ENCODE data around the gene FMN1. TPM values are rescaled to one million over a fixed set of nuclear protein-coding genes. Genes with fewer than 3 reads are reported as not detected.

The FMN1 gene
- total RNA-seq, 2 donors from 2014 or later = 0.60 to 1.1 TPM

- H3K27me3 ChIP-seq (ENCODE audit: control insufficient read depth, insufficient read depth, low read length, poor library complexity, severe bottlenecking) = no peaks in the 10 kb centered on the region
- peaks cover 3% of the 10 kb centered on the region for H3K27me3 Mint-ChIP-seq (ENCODE audit: insufficient read depth)
- H3K4me3 Mint-ChIP-seq = no peak overlapping the region
- peaks cover 25% of the 10 kb centered on the region for H3K4me1 Mint-ChIP-seq
- H3K4me3 ChIP-seq (ENCODE audit: low read length) = no peak overlapping the region
- H3K9me3 ChIP-seq (ENCODE audit: control insufficient read depth, low read length) = no peaks in the 10 kb centered on the region
- no peak for DNase-seq
- no peak overlapping the region for H3K27ac Mint-ChIP-seq
- peaks cover 12% of the 10 kb centered on the region for H3K4me1 ChIP-seq (ENCODE audit: control insufficient read depth, insufficient read depth, low read length)
- TF ChIP-seq, protein P1, sequence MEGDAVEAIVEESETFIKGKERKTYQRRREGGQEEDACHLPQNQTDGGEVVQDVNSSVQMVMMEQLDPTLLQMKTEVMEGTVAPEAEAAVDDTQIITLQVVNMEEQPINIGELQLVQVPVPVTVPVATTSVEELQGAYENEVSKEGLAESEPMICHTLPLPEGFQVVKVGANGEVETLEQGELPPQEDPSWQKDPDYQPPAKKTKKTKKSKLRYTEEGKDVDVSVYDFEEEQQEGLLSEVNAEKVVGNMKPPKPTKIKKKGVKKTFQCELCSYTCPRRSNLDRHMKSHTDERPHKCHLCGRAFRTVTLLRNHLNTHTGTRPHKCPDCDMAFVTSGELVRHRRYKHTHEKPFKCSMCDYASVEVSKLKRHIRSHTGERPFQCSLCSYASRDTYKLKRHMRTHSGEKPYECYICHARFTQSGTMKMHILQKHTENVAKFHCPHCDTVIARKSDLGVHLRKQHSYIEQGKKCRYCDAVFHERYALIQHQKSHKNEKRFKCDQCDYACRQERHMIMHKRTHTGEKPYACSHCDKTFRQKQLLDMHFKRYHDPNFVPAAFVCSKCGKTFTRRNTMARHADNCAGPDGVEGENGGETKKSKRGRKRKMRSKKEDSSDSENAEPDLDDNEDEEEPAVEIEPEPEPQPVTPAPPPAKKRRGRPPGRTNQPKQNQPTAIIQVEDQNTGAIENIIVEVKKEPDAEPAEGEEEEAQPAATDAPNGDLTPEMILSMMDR (conservative IDR thresholded peaks at IDR 0.05) = no peak
- no peaks in the 10 kb centered on the region for H3K36me3 Mint-ChIP-seq (ENCODE audit: low read depth)
- no peak overlapping the region for H3K27ac ChIP-seq (ENCODE audit: low read depth, low read length)
- no peaks in the 10 kb centered on the region for H3K36me3 ChIP-seq (ENCODE audit: control insufficient read depth, insufficient read depth, low read length)
- H3K9me3 Mint-ChIP-seq = no peaks in the 10 kb centered on the region
- H3K9ac ChIP-seq (ENCODE audit: extremely low read depth, low read length, poor library complexity, severe bottlenecking) = no peak overlapping the region
- 92 to 100% methylated on average over 2 to 3 of the region's 3 CpGs for WGBS, 2 experiments (ENCODE audit: insufficient coverage in 1 of 2, insufficient read length in 1 of 2)
Observed at GRCh38 chr15:33204926-33205325, 10.4 kb upstream of the FMN1 start.

DNA sequence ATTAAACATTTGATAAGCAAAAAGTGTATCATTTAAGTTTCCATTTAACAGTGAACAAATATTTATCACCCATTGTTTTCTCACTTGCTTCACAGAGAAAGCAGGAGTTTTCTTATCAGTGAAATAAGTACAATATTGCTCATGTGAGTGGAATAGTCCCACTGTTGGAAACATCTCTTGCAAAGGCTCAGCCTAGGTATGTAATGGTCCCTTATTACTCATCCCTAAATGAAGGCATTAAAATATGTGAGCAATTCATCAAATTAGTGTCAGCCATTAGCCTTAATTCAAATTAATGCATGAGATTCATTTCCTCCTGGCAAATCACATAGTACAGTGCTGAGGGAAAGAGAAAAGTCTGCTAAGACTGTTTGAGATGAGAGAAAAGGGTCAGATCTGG lies 9.6 kb upstream of the FMN1 start:
- Mint-ChIP-seq H3K27me3 (ENCODE audit: insufficient read depth) (peaks cover 7% of the 10 kb centered on the region), H3K27ac (no peak overlapping the region), H3K9me3 (no peaks in the 10 kb centered on the region), H3K4me3 (no peak overlapping the region), H3K4me1 (peaks cover 34% of the 10 kb centered on the region), H3K36me3 (ENCODE audit: low read depth) (no peaks in the 10 kb centered on the region)
- Histone ChIP-seq H3K4me1 (ENCODE audit: control insufficient read depth, insufficient read depth, low read length) (peaks cover 16% of the 10 kb centered on the region), H3K27me3 (ENCODE audit: control insufficient read depth, insufficient read depth, low read length, poor library complexity, severe bottlenecking) (no peaks in the 10 kb centered on the region), H3K36me3 (ENCODE audit: control insufficient read depth, insufficient read depth, low read length) (no peaks in the 10 kb centered on the region), H3K27ac (ENCODE audit: low read depth, low read length) (no peak overlapping the region), H3K9ac (ENCODE audit: extremely low read depth, low read length, poor library complexity, severe bottlenecking) (no peak overlapping the region), H3K9me3 (ENCODE audit: control insufficient read depth, low read length) (no peaks in the 10 kb centered on the region), H3K4me3 (ENCODE audit: low read length) (no peak overlapping the region)
- DNase-seq = no peak
- TF ChIP-seq, protein P1 (conservative IDR thresholded peaks at IDR 0.05) = no peak

DNA sequence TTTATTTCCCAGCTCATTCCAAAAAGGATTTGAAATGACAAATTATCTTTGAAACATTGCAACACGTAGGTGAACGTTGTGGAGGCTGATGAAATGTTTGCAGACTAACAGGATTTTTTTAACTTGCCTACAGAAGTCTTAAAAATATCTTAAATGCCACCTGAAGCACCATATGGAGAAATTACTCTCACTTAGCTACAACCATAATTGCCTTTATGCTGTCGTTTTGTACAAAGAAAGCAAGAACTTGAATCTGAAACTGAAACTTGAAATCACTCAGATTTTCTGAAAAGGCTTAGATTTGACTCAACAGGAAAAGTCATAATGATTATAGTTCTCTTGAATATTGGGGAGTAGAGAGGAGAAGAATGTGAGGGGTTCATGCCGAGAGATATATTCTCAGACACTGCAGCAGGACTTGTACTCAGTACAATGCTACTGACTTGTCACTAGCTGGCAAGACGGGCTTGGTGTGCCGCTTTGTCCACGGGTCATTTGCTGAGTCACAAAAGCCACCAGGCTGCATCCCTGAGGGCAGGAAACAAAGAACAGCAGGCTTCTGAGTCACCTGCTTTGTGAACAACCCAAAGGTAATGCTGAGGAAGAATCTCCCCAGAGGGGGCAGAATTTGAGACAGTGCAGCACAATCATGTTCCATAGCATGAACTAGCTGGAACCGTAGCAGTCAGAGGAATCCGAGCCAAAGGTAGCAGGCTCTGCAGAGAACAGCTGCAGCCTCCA lies 7.1 kb upstream of the FMN1 start:
- no peak overlapping the region for H3K27ac ChIP-seq (ENCODE audit: low read depth, low read length)
- TF ChIP-seq, protein P1 (conservative IDR thresholded peaks at IDR 0.05) = peak; percentile 63
- Mint-ChIP-seq H3K27ac (peak overlapping the region; percentile 71), H3K36me3 (ENCODE audit: low read depth) (no peaks in the 10 kb centered on the region), H3K4me1 (peaks cover 43% of the 10 kb centered on the region), H3K9me3 (no peaks in the 10 kb centered on the region), H3K4me3 (no peak overlapping the region), H3K27me3 (ENCODE audit: insufficient read depth) (peaks cover 7% of the 10 kb centered on the region)
- H3K9me3 ChIP-seq (ENCODE audit: control insufficient read depth, low read length) = no peaks in the 10 kb centered on the region
- peaks cover 18% of the 10 kb centered on the region for H3K4me1 ChIP-seq (ENCODE audit: control insufficient read depth, insufficient read depth, low read length)
- no peaks in the 10 kb centered on the region for H3K36me3 ChIP-seq (ENCODE audit: control insufficient read depth, insufficient read depth, low read length)
- peak overlapping the region; percentile 44 for H3K9ac ChIP-seq (ENCODE audit: extremely low read depth, low read length, poor library complexity, severe bottlenecking)
- H3K4me3 ChIP-seq (ENCODE audit: low read length) = no peak overlapping the region
- WGBS, 2 experiments (ENCODE audit: insufficient coverage in 1 of 2, insufficient read length in 1 of 2) = 43 to 56% methylated on average over 8 to 9 of the region's 9 CpGs
- no peaks in the 10 kb centered on the region for H3K27me3 ChIP-seq (ENCODE audit: control insufficient read depth, insufficient read depth, low read length, poor library complexity, severe bottlenecking)
- peak; percentile 91 for DNase-seq

All from endodermal cell (in vitro differentiated cells).